Hepatocyte (in vitro differentiated cells): ENCODE measurements around the gene DEFB132. TPM values are rescaled to one million over a fixed set of nuclear protein-coding genes. Genes with fewer than 3 reads are reported as not detected.

Experiments
- DNase-seq: peaks from one replicate; pipeline ENCODE4 v3.0.0-alpha.2; 2016; ENCODE audit warnings: low spot score
- H2AFZ ChIP-seq: fragments of 200-600 bp; sonication (generic); 2 replicates; pipeline ENCODE4 v1.6.0; 2016; ENCODE audit warnings: antibody characterized with exemption, mild to moderate bottlenecking
- H3K27ac ChIP-seq: fragments of 200-600 bp; sonication (generic); 2 replicates; pipeline ENCODE4 v1.5.1; 2016; ENCODE audit warnings: mild to moderate bottlenecking
- H3K27me3 ChIP-seq: fragments of 200-600 bp; sonication (generic); 2 replicates; pipeline ENCODE4 v1.6.1; 2016
- H3K36me3 ChIP-seq: fragments of 200-600 bp; sonication (generic); replicated peaks from 2 replicates; pipeline ENCODE4 v1.5.1; 2016; ENCODE audit warnings: low read depth; ENCODE audit not compliant: insufficient read depth
- H3K4me1 ChIP-seq: fragments of 200-600 bp; sonication (generic); 2 replicates; pipeline ENCODE4 v1.5.1; 2016; ENCODE audit warnings: mild to moderate bottlenecking, moderate library complexity; ENCODE audit not compliant: insufficient read depth
- H3K4me2 ChIP-seq: fragments of 200-600 bp; sonication (generic); 2 replicates; pipeline ENCODE4 v1.6.0; 2016
- H3K4me3 ChIP-seq: fragments of 200-600 bp; sonication (generic); 2 replicates; pipeline ENCODE4 v1.5.1; 2016; ENCODE audit warnings: mild to moderate bottlenecking
- H3K79me2 ChIP-seq: fragments of 200-600 bp; sonication (generic); 2 replicates; pipeline ENCODE4 v1.6.0; 2017; ENCODE audit warnings: mild to moderate bottlenecking
- H3K9me2 ChIP-seq: fragments of 200-600 bp; sonication (generic); replicated peaks from 2 replicates; pipeline ENCODE4 v1.6.0; 2017; ENCODE audit warnings: mild to moderate bottlenecking; ENCODE audit not compliant: insufficient read depth
- H3K9me3 ChIP-seq: fragments of 200-600 bp; sonication (generic); 2 replicates; pipeline ENCODE4 v1.5.1; 2016; ENCODE audit warnings: low read depth, mild to moderate bottlenecking
- H4K20me1 ChIP-seq: fragments of 200-600 bp; sonication (generic); 2 replicates; pipeline ENCODE4 v1.6.0; 2016; ENCODE audit warnings: mild to moderate bottlenecking; ENCODE audit not compliant: insufficient read depth, poor library complexity, severe bottlenecking
- EZH2 ChIP-seq: fragments of 200-600 bp; sonication (generic); IDR thresholded peaks from 2 replicates; pipeline ENCODE4 v1.6.1; 2016; ENCODE audit warnings: antibody characterized with exemption, mild to moderate bottlenecking, borderline replicate concordance
- EZH2phosphoT487 ChIP-seq: fragments of 200-600 bp; sonication (generic); IDR thresholded peaks from one replicate; pipeline ENCODE4 v1.6.1; 2018; ENCODE audit warnings: antibody characterized with exemption, mild to moderate bottlenecking, low read depth, moderate library complexity; ENCODE audit not compliant: unreplicated experiment, severe bottlenecking
- WGBS: methylation state at CpG from one replicate; pipeline ENCODE4 v1.1.6; 2016; ENCODE audit warnings: low lambda C conversion rate; ENCODE audit errors: missing lambda C conversion rate; 5-methylcytosine and 5-hydroxymethylcytosine counted together
- polyA plus RNA-seq: library from polyadenylated mRNA; unstranded; fragments of >200 nt; fragmentation: Nextera tagmentation; extraction: Ambion mirVana; gene quantifications from 2 replicates; pipeline ENCODE4 v1.2.1, GENCODE V29; 2016
- total RNA-seq: library from RNA; depleted of rRNA; stranded (reverse); fragments of >200 nt; gene quantifications from 2 replicates; pipeline ENCODE4 v1.2.3, GENCODE V29; 2014
- TF ChIP-seq, protein P1 (sequence below): fragments of 200-600 bp; sonication (generic); IDR thresholded peaks from 2 replicates; pipeline ENCODE4 v1.5.1; 2016; ENCODE audit warnings: antibody characterized with exemption, mild to moderate bottlenecking; ENCODE audit not compliant: poor library complexity

Gene DEFB132
- total and polyA plus RNA-seq, 2 experiments from 2014 or later: not detected

DNA sequence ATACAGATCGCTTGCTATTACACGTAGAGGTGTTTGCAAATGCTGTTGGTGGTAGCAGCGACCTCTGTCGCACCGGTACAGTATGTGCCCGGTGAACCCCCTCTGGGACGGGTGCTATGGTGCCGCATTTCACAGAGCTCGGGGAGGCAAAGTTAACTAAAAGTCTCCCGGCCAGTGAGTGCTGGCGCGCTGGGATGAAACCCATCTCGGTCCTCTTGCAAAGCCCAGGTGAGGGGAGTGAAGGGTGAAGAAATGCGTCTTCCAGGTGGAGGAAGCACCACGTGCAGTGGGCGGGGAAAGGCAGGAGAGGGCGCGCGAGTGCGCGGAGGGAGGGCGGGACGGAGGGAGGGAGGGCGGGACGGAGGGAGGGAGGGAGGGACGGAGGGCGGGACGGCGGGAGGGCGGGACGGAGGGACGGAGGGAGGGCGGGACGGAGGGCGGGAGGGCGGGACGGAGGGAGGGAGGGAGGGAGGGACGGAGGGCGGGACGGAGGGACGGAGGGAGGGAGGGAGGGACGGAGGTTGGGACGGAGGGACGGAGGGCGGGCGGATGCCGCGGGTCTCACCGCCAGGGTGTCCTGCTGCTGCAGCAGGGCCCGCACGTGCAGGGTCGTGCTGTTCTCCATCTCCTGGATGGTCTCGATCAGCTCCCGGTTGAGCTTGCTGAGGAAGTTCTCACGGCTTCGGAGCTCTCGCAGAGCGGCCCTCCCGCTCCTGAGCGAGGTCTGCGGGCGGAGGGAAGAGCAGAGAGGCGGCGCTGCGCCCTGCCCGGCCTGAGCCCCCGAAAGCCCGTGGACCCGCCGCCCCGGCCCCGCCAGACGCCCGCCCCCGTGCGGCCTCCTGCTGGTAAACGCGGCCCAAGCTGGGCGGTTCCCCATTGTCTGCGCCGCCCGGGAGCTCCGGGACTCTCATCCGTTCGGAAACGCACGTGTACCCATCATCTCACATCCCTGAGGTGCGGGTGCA, 21.4 kb downstream of the DEFB132 start:
- Histone ChIP-seq H3K36me3 (no peaks in the 10 kb centered on the region), H3K9me3 (no peaks in the 10 kb centered on the region), H3K27ac (no peak overlapping the region), H3K4me3 (no peak overlapping the region), H3K9me2 (no peaks in the 10 kb centered on the region), H3K4me1 (no peaks in the 10 kb centered on the region), H3K4me2 (peak overlapping the region; percentile 49), H2AFZ (no peak overlapping the region), H4K20me1 (no peaks in the 10 kb centered on the region), H3K27me3 (no peaks in the 10 kb centered on the region), H3K79me2 (no peaks in the 10 kb centered on the region)
- WGBS: 70% methylated on average over 48 of the region's 88 CpGs
- TF ChIP-seq EZH2 (no peak), EZH2phosphoT487 (no peak)
- TF ChIP-seq, protein P1, sequence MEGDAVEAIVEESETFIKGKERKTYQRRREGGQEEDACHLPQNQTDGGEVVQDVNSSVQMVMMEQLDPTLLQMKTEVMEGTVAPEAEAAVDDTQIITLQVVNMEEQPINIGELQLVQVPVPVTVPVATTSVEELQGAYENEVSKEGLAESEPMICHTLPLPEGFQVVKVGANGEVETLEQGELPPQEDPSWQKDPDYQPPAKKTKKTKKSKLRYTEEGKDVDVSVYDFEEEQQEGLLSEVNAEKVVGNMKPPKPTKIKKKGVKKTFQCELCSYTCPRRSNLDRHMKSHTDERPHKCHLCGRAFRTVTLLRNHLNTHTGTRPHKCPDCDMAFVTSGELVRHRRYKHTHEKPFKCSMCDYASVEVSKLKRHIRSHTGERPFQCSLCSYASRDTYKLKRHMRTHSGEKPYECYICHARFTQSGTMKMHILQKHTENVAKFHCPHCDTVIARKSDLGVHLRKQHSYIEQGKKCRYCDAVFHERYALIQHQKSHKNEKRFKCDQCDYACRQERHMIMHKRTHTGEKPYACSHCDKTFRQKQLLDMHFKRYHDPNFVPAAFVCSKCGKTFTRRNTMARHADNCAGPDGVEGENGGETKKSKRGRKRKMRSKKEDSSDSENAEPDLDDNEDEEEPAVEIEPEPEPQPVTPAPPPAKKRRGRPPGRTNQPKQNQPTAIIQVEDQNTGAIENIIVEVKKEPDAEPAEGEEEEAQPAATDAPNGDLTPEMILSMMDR: no peak
- DNase-seq: no peak

DNA sequence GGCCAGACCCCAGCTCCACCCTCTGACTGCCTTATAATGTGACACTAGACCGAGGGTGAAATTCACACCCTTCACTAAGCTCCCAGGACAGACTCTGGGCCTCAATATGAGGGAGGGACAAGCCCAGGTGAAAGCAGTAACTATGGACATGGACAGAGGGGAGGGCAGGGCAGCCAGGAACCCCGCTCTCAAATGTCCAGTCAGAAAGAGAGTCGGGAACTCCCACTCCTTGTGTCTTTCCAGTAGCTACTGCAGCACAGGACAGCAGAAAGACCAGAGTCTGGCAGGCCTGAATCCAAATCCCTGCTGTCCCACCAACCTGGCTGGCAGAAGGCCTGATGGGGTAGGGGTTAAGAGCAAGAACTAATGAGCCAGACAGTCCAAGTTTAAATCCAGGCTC, 26.6 kb downstream of the DEFB132 start:
- H3K27me3 ChIP-seq: no peaks in the 10 kb centered on the region
- H3K79me2 ChIP-seq: peaks cover 10% of the 10 kb centered on the region
- H3K9me3 ChIP-seq: no peaks in the 10 kb centered on the region
- no peaks in the 10 kb centered on the region for H3K9me2 ChIP-seq
- no peaks in the 10 kb centered on the region for H3K36me3 ChIP-seq
- TF ChIP-seq EZH2 (no peak), EZH2phosphoT487 (no peak)
- TF ChIP-seq, protein P1: no peak
- no peak overlapping the region for H3K4me2 ChIP-seq
- DNase-seq: no peak
- H3K4me3 ChIP-seq: no peak overlapping the region
- no peaks in the 10 kb centered on the region for H3K4me1 ChIP-seq
- H3K27ac ChIP-seq: no peak overlapping the region
- H4K20me1 ChIP-seq: no peaks in the 10 kb centered on the region
- H2AFZ ChIP-seq: no peak overlapping the region
- WGBS: 55% methylated on average over 3 of the region's 3 CpGs

DNA sequence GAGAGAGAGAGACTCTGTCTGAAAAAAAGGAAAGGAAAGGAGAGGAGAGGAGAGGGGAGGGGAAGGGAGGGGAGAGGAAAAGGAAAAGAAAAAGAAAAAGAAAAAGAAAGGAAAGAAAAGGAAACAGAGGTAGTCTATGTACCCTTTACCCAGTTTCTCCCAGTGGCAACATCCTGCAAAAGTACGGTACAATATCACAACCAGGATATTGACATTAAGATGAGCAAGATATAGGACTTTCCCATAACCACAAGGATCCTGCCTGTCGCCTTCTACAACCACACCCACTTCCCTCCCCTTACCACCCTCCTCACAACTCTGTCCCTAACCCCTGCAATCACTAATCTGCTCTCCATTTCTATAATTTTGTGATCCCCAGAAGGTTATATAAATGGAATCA, 29.0 kb downstream of the DEFB132 start:
- DNase-seq: no peak

More for the DNA sequence above, 29.0 kb downstream of the DEFB132 start:
- Histone ChIP-seq H3K4me2 (no peak overlapping the region), H3K4me1 (peaks cover 5% of the 10 kb centered on the region), H3K27me3 (no peaks in the 10 kb centered on the region), H3K79me2 (peaks cover 17% of the 10 kb centered on the region), H4K20me1 (no peaks in the 10 kb centered on the region), H3K4me3 (no peak overlapping the region), H3K9me3 (no peaks in the 10 kb centered on the region), H3K9me2 (no peaks in the 10 kb centered on the region), H2AFZ (no peak overlapping the region), H3K36me3 (no peaks in the 10 kb centered on the region), H3K27ac (no peak overlapping the region)
- WGBS: 66% methylated on average over 2 of the region's 2 CpGs
- no peak for TF ChIP-seq EZH2phosphoT487
- TF ChIP-seq, protein P1: no peak
- TF ChIP-seq EZH2: no peak
